Transverse colon (tissue), 4 donors: ENCODE results near the gene TAF1.

Experiments
- EP300 ChIP-seq: sonication (generic); formaldehyde crosslinking; IDR thresholded peaks from one replicate; pipeline ENCODE4 v1.6.1; 2017; ENCODE audit warnings: antibody characterized with exemption, low read depth
- POLR2A ChIP-seq: fragments of 450-650 bp; IDR thresholded peaks from one replicate; pipeline ENCODE4 v1.6.1; 2016; ENCODE audit warnings: antibody characterized with exemption, mild to moderate bottlenecking, moderate library complexity
- POLR2AphosphoS5 ChIP-seq, 3 donors: sonication (generic); formaldehyde crosslinking; IDR thresholded peaks; one replicate each; pipeline ENCODE4 v1.6.1; 2016; ENCODE audit warnings: antibody characterized with exemption in 3 of 3
- TF ChIP-seq, protein P1 (sequence below), 5 experiments: fragments of 200-600 bp in 3 of 5; fragments of 450-650 bp in 2 of 5; sonication (generic) in 3 of 5; IDR thresholded peaks; 1 replicate in 2 of 5; 2 replicates in 3 of 5; pipeline ENCODE4 v1.5.1; 2016 to 2017; ENCODE audit warnings: antibody characterized with exemption in 5 of 5, inconsistent platforms in 3 of 5, mild to moderate bottlenecking in 2 of 5, moderate library complexity in 1 of 5

GRCh38 chrX:71458866-71459265, 92.7 kb downstream of the TAF1 start:
- TF ChIP-seq, protein P1, sequence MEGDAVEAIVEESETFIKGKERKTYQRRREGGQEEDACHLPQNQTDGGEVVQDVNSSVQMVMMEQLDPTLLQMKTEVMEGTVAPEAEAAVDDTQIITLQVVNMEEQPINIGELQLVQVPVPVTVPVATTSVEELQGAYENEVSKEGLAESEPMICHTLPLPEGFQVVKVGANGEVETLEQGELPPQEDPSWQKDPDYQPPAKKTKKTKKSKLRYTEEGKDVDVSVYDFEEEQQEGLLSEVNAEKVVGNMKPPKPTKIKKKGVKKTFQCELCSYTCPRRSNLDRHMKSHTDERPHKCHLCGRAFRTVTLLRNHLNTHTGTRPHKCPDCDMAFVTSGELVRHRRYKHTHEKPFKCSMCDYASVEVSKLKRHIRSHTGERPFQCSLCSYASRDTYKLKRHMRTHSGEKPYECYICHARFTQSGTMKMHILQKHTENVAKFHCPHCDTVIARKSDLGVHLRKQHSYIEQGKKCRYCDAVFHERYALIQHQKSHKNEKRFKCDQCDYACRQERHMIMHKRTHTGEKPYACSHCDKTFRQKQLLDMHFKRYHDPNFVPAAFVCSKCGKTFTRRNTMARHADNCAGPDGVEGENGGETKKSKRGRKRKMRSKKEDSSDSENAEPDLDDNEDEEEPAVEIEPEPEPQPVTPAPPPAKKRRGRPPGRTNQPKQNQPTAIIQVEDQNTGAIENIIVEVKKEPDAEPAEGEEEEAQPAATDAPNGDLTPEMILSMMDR (IDR thresholded peaks at IDR 0.05), result no peak
- no peak for TF ChIP-seq EP300
- TF ChIP-seq POLR2AphosphoS5 (IDR thresholded peaks at IDR 0.05), result no peak
- no peak for TF ChIP-seq POLR2A
